Measurements from ENCODE around the gene PRDM1. TPM values are rescaled to one million over a fixed set of nuclear protein-coding genes. Genes with fewer than 3 reads are reported as not detected.

PRDM1 gene
- total and polyA plus RNA-seq, 2 donors (not counting 1 experiment from before 2014, with no cell fraction given) = 6.9 to 9.6 TPM

DNA sequence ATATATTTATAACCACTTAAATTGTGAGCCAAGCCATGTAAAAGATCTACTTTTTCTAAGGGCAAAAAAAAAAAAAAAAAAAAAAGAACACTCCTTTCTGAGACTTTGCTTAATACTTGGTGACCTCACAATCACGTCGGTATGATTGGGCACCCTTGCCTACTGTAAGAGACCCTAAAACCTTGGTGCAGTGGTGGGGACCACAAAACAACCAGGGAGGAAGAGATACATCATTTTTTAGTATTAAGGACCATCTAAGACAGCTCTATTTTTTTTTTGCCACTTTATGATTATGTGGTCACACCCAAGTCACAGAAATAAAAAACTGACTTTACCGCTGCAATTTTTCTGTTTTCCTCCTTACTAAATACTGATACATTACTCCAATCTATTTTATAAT, 22.9 kb downstream of the PRDM1 start:
- WGBS (ENCODE audit: insufficient coverage) = no CpG with 5 or more reads among the region's 3 CpGs
- Mint-ChIP-seq H3K27ac (no peak overlapping the region), H3K27me3 (peaks cover 8% of the 10 kb centered on the region), H3K4me1 (peaks cover 12% of the 10 kb centered on the region), H3K9me3 (ENCODE audit: insufficient read depth) (no peaks in the 10 kb centered on the region), H3K4me3 (no peak overlapping the region)
- no peak for DNase-seq
- no peak overlapping the region for H3K9ac ChIP-seq (ENCODE audit: low read length)
- intact Hi-C loops (cut with micrococcal nuclease) = no loop called here
- no peaks in the 10 kb centered on the region for H3K79me2 ChIP-seq (ENCODE audit: control insufficient read depth, insufficient read depth, low read length)
- H3K27ac ChIP-seq (ENCODE audit: low read length in 2 of 2) = no peak overlapping the region
- H3K9me3 ChIP-seq (ENCODE audit: control extremely low read depth in 1 of 3, control insufficient read depth in 2 of 3, insufficient read depth in 1 of 3, low read length in 2 of 3) = peaks cover 0 to 6% (median 0%) of the 10 kb centered on the region in 3 donors
- no peaks in the 10 kb centered on the region for H4K20me1 ChIP-seq (ENCODE audit: control insufficient read depth, insufficient read depth, low read length, poor library complexity, severe bottlenecking)
- H3K36me3 ChIP-seq (replicated peaks in 1 of 2; ENCODE audit: control extremely low read depth in 1 of 2, control insufficient read depth in 1 of 2, extremely low read depth in 1 of 2, insufficient read depth in 2 of 2, low read length in 1 of 2) = peaks cover 0 to 19% of the 10 kb centered on the region in 2 experiments
- peaks cover under 1 to 5% of the 10 kb centered on the region in 2 donors for H3K4me1 ChIP-seq (ENCODE audit: control insufficient read depth in 2 of 2, insufficient read depth in 2 of 2, low read length in 2 of 2)
- TF ChIP-seq, protein P1, sequence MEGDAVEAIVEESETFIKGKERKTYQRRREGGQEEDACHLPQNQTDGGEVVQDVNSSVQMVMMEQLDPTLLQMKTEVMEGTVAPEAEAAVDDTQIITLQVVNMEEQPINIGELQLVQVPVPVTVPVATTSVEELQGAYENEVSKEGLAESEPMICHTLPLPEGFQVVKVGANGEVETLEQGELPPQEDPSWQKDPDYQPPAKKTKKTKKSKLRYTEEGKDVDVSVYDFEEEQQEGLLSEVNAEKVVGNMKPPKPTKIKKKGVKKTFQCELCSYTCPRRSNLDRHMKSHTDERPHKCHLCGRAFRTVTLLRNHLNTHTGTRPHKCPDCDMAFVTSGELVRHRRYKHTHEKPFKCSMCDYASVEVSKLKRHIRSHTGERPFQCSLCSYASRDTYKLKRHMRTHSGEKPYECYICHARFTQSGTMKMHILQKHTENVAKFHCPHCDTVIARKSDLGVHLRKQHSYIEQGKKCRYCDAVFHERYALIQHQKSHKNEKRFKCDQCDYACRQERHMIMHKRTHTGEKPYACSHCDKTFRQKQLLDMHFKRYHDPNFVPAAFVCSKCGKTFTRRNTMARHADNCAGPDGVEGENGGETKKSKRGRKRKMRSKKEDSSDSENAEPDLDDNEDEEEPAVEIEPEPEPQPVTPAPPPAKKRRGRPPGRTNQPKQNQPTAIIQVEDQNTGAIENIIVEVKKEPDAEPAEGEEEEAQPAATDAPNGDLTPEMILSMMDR (IDR thresholded peaks at IDR 0.05) = no peak
- no peak for TF ChIP-seq EZH2 (IDR thresholded peaks at IDR 0.05; ENCODE audit: borderline replicate concordance, insufficient read depth, low read depth, low read length, poor library complexity, severe bottlenecking)
- H3K4me2 ChIP-seq (replicated peaks; ENCODE audit: low read depth, low read length, poor library complexity, severe bottlenecking) = no peak overlapping the region
- ChIA-PET CTCF (no interaction called here), POLR2A (no interaction called here)
- no peak overlapping the region for H3K4me3 ChIP-seq (ENCODE audit: control extremely low read depth in 1 of 5, extremely low read depth in 1 of 5, insufficient read depth in 1 of 5, low read depth in 2 of 5, low read length in 4 of 5)
- no peak overlapping the region for H2AFZ ChIP-seq (ENCODE audit: insufficient read depth, low read depth, low read length, poor library complexity, severe bottlenecking)
- H3K27me3 ChIP-seq (replicated peaks in 1 of 4; ENCODE audit: control extremely low read depth in 1 of 4, control insufficient read depth in 3 of 4, insufficient read depth in 4 of 4, low read length in 3 of 4) = no peaks in the 10 kb centered on the region
- no peak for ATAC-seq (ENCODE audit: low read depth)

DNA sequence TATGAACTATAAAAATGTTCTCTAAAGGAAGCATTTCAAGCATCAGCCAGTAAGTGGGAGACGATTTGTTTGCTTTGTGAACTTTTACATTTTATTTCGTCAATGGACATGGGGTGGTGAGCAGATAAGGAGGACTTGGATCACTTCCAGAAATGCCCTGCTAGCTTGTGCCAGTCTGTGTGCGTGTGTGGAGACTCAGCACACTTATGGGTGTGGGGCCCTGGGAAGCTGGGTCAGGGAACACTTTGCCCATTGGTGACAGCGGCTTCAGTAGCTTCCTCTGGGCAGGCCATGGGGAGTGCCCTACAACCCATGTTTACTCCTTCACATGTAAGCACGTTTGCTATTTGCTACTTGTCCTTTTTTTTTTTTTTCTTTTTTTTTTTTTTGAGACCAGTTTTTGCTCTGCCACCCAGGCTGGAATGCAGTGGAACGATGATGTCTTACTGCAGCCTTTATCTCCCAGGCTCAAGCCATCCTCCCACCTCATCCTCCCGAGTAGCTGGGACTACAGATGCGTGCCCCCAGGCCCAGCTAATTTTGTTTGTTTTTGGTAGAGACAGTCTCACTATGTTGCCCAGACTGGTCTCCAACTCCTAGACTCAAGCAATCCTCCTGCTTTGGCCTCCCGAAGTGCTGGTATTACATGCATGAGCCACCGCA, 24.2 kb downstream of the PRDM1 start:
- Histone ChIP-seq H3K4me2 (replicated peaks; ENCODE audit: low read depth, low read length, poor library complexity, severe bottlenecking) (no peak overlapping the region), H2AFZ (ENCODE audit: insufficient read depth, low read depth, low read length, poor library complexity, severe bottlenecking) (no peak overlapping the region), H3K27ac (ENCODE audit: low read length in 2 of 2) (no peak overlapping the region), H3K36me3 (replicated peaks in 1 of 2; ENCODE audit: control extremely low read depth in 1 of 2, control insufficient read depth in 1 of 2, extremely low read depth in 1 of 2, insufficient read depth in 2 of 2, low read length in 1 of 2) (peaks cover 0 to 17% of the 10 kb centered on the region in 2 experiments), H3K9ac (ENCODE audit: low read length) (no peak overlapping the region), H3K9me3 (ENCODE audit: control extremely low read depth in 1 of 3, control insufficient read depth in 2 of 3, insufficient read depth in 1 of 3, low read length in 2 of 3) (peaks cover 0 to 3% (median 0%) of the 10 kb centered on the region in 3 donors), H3K79me2 (ENCODE audit: control insufficient read depth, insufficient read depth, low read length) (no peaks in the 10 kb centered on the region), H3K4me3 (ENCODE audit: control extremely low read depth in 1 of 5, extremely low read depth in 1 of 5, insufficient read depth in 1 of 5, low read depth in 2 of 5, low read length in 4 of 5) (no peak overlapping the region), H3K27me3 (replicated peaks in 1 of 4; ENCODE audit: control extremely low read depth in 1 of 4, control insufficient read depth in 3 of 4, insufficient read depth in 4 of 4, low read length in 3 of 4) (peaks cover 0 to 8% (median 0%) of the 10 kb centered on the region in 4 experiments), H4K20me1 (ENCODE audit: control insufficient read depth, insufficient read depth, low read length, poor library complexity, severe bottlenecking) (no peaks in the 10 kb centered on the region), H3K4me1 (ENCODE audit: control insufficient read depth in 2 of 2, insufficient read depth in 2 of 2, low read length in 2 of 2) (peaks cover 4 to 7% of the 10 kb centered on the region in 2 donors)
- Mint-ChIP-seq H3K9me3 (ENCODE audit: insufficient read depth) (no peaks in the 10 kb centered on the region), H3K27me3 (peaks cover 8% of the 10 kb centered on the region), H3K4me3 (no peak overlapping the region), H3K27ac (no peak overlapping the region), H3K4me1 (peaks cover 17% of the 10 kb centered on the region)
- no peak for ATAC-seq (ENCODE audit: low read depth)
- 96% methylated on average over 5 of the region's 10 CpGs for WGBS (ENCODE audit: insufficient coverage)
- no peak for DNase-seq
- ChIA-PET POLR2A (interaction anchor here (0.6 kb wide), 1 partner anchor 8 kb away, joined by 4 read pairs; no protein-coding TSS in a partner anchor), CTCF (no interaction called here)
- TF ChIP-seq EZH2 (IDR thresholded peaks at IDR 0.05; ENCODE audit: borderline replicate concordance, insufficient read depth, low read depth, low read length, poor library complexity, severe bottlenecking) = no peak
- TF ChIP-seq, protein P1 (IDR thresholded peaks at IDR 0.05) = no peak
- intact Hi-C loops (cut with micrococcal nuclease) = no loop called here
